Measurements from ENCODE around the gene IL1RAPL1.

IL1RAPL1 gene

DNA sequence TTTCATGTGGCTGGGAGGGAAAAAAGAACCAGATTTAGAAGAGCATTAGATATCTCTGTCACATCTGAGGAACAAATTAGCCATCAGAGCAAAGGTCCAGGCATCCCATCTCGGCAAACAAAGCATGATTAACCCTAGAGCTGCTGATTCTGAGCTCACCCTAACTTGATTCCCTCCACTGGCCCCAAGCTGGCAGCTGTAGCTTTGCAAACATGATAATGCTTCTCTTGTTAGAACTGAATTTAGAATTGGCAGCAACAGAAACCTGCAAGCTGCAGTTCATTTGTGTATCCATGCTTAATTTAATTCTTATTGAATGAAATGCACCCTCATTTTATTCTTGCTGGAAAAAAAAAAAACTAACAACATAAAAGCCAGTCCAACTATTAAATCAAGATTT, 289.2 kb downstream of the IL1RAPL1 start:
- TF ChIP-seq, protein P1, sequence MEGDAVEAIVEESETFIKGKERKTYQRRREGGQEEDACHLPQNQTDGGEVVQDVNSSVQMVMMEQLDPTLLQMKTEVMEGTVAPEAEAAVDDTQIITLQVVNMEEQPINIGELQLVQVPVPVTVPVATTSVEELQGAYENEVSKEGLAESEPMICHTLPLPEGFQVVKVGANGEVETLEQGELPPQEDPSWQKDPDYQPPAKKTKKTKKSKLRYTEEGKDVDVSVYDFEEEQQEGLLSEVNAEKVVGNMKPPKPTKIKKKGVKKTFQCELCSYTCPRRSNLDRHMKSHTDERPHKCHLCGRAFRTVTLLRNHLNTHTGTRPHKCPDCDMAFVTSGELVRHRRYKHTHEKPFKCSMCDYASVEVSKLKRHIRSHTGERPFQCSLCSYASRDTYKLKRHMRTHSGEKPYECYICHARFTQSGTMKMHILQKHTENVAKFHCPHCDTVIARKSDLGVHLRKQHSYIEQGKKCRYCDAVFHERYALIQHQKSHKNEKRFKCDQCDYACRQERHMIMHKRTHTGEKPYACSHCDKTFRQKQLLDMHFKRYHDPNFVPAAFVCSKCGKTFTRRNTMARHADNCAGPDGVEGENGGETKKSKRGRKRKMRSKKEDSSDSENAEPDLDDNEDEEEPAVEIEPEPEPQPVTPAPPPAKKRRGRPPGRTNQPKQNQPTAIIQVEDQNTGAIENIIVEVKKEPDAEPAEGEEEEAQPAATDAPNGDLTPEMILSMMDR (IDR thresholded peaks at IDR 0.05): no peak
- TF ChIP-seq ZFX (IDR thresholded peaks at IDR 0.05; ENCODE audit: borderline replicate concordance): no peak
- H3K27ac ChIP-seq: no peak overlapping the region

DNA sequence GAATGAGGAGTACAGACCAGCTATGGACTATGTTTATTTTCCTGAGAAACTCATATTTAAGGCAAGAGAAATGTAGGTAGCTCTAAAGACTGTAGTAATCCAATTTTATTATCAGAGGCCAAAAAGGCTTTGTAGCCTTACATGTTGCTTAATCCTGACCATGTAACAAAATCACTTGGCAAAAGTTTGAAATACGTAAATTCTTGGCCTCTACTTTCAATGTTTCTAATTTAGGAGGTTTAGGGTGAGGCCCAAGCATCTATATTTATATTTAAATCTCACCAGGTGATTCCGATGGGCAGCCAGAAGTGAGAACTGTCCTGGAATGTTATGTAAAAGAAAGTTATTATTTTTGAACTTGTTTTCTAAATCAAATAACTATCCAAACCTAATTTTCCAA, 289.7 kb downstream of the IL1RAPL1 start:
- TF ChIP-seq, protein P1 (IDR thresholded peaks at IDR 0.05): no peak
- H3K27ac ChIP-seq: no peak overlapping the region

DNA sequence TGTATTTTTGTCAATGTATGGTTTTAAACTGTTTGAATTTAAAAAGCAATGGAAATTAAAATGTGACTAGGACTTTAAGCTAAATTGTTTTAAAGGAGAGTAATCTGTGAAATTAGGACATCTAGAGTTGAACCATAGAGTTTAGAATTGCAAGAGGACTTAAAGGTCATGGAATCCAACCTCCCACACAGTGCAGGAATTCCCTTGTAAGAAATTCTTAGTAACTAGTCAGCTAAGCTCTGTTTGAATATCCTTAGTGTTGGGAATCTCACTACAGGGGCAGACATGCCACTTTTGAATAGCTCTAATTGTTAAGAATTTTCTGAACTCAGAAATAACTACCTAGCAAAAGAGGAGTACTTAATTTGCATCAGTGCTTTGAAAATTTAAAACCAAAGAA, 292.9 kb downstream of the IL1RAPL1 start:
- no peak overlapping the region for H3K27ac ChIP-seq
- TF ChIP-seq, protein P1 (IDR thresholded peaks at IDR 0.05): no peak
- no peak for TF ChIP-seq ZFX (IDR thresholded peaks at IDR 0.05; ENCODE audit: borderline replicate concordance)

GRCh38 chrX:28884823-28885222, 297.6 kb downstream of the IL1RAPL1 start:
- H3K27ac ChIP-seq: no peak overlapping the region
- TF ChIP-seq, protein P1 (IDR thresholded peaks at IDR 0.05): no peak
- TF ChIP-seq ZFX (IDR thresholded peaks at IDR 0.05; ENCODE audit: borderline replicate concordance): no peak

GRCh38 chrX:28888416-28888815, 301.2 kb downstream of the IL1RAPL1 start:
- TF ChIP-seq ZFX (IDR thresholded peaks at IDR 0.05; ENCODE audit: borderline replicate concordance): no peak
- TF ChIP-seq, protein P1 (IDR thresholded peaks at IDR 0.05): no peak
- no peak overlapping the region for H3K27ac ChIP-seq

DNA sequence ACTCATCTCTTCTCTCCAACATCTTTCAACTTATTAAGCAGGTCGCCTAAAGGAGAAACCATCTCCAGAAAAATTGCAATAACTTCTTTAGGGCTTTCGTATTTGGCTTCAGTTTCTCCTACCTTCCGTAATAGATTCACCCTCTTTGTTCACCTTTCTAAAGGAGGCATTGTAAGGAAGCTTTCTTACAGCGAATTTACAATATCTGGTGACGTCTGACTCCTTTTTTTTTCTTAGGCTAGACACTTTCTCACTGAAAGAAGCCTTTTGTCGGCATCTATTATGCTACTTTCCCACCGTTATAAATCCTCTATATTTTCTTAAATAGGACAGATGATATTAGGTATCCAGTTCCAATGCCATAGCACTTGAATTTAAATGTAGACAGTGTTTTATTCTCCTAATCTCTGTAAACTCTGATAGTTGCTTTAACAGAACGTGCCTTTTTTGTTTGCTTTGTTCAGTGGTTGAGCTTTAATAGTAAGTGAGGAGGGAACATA, 302.4 kb downstream of the IL1RAPL1 start:
- TF ChIP-seq ZFX (IDR thresholded peaks at IDR 0.05; ENCODE audit: borderline replicate concordance): no peak
- TF ChIP-seq, protein P1 (IDR thresholded peaks at IDR 0.05): no peak
- no peak overlapping the region for H3K27ac ChIP-seq

DNA sequence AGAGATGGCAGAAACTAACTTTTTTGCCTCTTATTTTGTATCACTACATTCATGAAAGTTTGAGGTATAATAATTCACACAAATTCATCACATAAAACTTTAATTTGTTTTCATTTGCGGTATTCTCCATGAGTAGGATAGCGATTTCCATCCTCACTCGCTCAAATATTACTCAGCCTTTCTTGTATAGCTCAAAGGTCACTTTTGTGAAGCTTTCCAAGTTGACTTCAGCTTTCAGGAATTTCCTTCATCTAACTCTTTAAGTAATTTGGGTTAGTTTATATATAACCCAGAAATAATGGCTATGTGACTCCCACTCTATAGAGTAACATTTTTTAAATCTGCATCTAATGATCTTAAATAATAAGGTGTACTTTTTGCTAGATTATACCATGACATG, 314.4 kb downstream of the IL1RAPL1 start:
- TF ChIP-seq, protein P1 (IDR thresholded peaks at IDR 0.05): no peak
- no peak for TF ChIP-seq ZFX (IDR thresholded peaks at IDR 0.05; ENCODE audit: borderline replicate concordance)
- no peak overlapping the region for H3K27ac ChIP-seq
